ENCODE measurements around the gene ST6GALNAC4. TPM values are rescaled to one million over a fixed set of nuclear protein-coding genes. Genes with fewer than 3 reads are reported as not detected.

Gene ST6GALNAC4
- total RNA-seq, 1 experiment from 2014 or later = 25.7 TPM

DNA sequence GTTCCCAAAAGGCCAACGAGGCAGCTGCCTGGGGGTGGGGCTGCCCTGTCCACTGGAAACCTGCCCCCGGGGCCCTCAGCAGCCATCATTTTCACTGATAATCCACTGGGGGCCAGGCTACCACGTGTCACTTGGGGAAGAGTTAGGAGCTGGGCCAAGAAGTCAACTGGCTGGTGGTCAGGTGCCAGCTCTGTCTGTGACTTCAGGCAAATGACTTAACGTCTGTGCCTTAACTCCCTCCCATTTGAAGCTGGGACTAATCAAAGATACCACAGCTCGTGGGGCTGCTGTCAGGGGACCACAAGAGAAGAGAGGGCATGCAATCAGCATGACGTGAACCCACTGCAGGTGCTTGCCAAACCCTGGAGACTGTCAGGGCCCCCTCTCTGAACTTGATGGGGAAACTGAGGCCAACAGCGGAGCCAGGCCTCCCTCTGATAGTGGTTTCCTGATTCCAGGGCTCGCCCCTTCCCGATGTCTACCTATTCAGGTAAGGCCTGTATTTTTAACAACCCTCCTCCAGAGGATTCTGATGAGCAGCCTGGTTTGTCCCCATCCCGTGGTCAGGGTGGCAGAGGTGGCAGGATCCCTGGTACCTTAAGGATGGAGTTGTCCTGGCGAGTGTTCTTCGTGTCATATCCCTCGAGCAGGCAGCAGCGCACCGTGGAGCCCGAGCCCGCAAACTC lies 33.1 kb upstream of the ST6GALNAC4 start:
- TF ChIP-seq JAZF1 (CRISPR knock-in tag; IDR thresholded peaks at IDR 0.05) (no peak), ZNF121 (CRISPR knock-in tag; IDR thresholded peaks at IDR 0.05) (no peak), TEAD1 (CRISPR knock-in tag; IDR thresholded peaks at IDR 0.05) (no peak), NR1H2 (CRISPR knock-in tag; IDR thresholded peaks at IDR 0.05) (no peak), CREB1 (CRISPR knock-in tag; IDR thresholded peaks at IDR 0.05) (no peak), ZNF263 (CRISPR knock-in tag; IDR thresholded peaks at IDR 0.05; ENCODE audit: low read depth) (no peak), ZNF671 (CRISPR knock-in tag; IDR thresholded peaks at IDR 0.05) (no peak), NR2C2 (CRISPR knock-in tag; IDR thresholded peaks at IDR 0.05) (no peak), USF2 (CRISPR knock-in tag; IDR thresholded peaks at IDR 0.05) (no peak), ATF1 (CRISPR knock-in tag; IDR thresholded peaks at IDR 0.05) (no peak)
- TF ChIP-seq, protein P1, sequence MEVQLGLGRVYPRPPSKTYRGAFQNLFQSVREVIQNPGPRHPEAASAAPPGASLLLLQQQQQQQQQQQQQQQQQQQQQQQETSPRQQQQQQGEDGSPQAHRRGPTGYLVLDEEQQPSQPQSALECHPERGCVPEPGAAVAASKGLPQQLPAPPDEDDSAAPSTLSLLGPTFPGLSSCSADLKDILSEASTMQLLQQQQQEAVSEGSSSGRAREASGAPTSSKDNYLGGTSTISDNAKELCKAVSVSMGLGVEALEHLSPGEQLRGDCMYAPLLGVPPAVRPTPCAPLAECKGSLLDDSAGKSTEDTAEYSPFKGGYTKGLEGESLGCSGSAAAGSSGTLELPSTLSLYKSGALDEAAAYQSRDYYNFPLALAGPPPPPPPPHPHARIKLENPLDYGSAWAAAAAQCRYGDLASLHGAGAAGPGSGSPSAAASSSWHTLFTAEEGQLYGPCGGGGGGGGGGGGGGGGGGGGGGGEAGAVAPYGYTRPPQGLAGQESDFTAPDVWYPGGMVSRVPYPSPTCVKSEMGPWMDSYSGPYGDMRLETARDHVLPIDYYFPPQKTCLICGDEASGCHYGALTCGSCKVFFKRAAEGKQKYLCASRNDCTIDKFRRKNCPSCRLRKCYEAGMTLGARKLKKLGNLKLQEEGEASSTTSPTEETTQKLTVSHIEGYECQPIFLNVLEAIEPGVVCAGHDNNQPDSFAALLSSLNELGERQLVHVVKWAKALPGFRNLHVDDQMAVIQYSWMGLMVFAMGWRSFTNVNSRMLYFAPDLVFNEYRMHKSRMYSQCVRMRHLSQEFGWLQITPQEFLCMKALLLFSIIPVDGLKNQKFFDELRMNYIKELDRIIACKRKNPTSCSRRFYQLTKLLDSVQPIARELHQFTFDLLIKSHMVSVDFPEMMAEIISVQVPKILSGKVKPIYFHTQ (CRISPR knock-in tag; IDR thresholded peaks at IDR 0.05) = no peak
- Mint-ChIP-seq H3K27me3 (ENCODE audit: low read depth) (no peaks in the 10 kb centered on the region), H3K4me3 (no peak overlapping the region), H3K27ac (peak overlapping the region; percentile 87), H3K9me3 (no peaks in the 10 kb centered on the region), H3K4me1 (no peaks in the 10 kb centered on the region), H3K36me3 (peaks cover 1% of the 10 kb centered on the region; the same call in 1 of the 2 replicates)
- no peak for ATAC-seq
- POLR2A ChIA-PET = no interaction called here
- CTCF ChIA-PET = interaction anchor here (1.0 to 1.8 kb wide), 4 partner anchors 20 to 168 kb away, joined by 3 to 5 read pairs (median 5); partner anchors contain the start of gene PIP5KL1
- DNase-seq (ENCODE audit: low spot score) = no peak

- Mint-ChIP-seq H3K27me3 (ENCODE audit: low read depth) (no peaks in the 10 kb centered on the region), H3K4me1 (peaks cover 6% of the 10 kb centered on the region), H3K27ac (peak overlapping the region; percentile 17; the same call in 1 of the 2 replicates), H3K36me3 (peaks cover 5% of the 10 kb centered on the region; the same call in 1 of the 2 replicates), H3K9me3 (no peaks in the 10 kb centered on the region), H3K4me3 (no peak overlapping the region)
- ChIA-PET CTCF (interaction anchor here (0.5 to 1.8 kb wide), 3 partner anchors 86 to 170 kb away, joined by 3 to 5 read pairs (median 4); no protein-coding TSS in a partner anchor), POLR2A (no interaction called here)
- no peak for DNase-seq (ENCODE audit: low spot score)
- ATAC-seq = no peak
- no peak for TF ChIP-seq ZNF423 (CRISPR knock-in tag; IDR thresholded peaks at IDR 0.05)
- TF ChIP-seq ZNF281 (CRISPR knock-in tag; IDR thresholded peaks at IDR 0.05) = no peak
- no peak for TF ChIP-seq TP53 (CRISPR knock-in tag; IDR thresholded peaks at IDR 0.05)
Measured at GRCh38 chr9:127947841-127948710, 31.2 kb upstream of the ST6GALNAC4 start.

- H3K27ac Mint-ChIP-seq = peak overlapping the region; percentile 60; the same call in 1 of the 2 replicates
- DNase-seq (ENCODE audit: low spot score) (no peak), ATAC-seq (no peak)
- H3K36me3 Mint-ChIP-seq = peaks cover 5% of the 10 kb centered on the region; the same call in 1 of the 2 replicates
- H3K9me3 Mint-ChIP-seq = no peaks in the 10 kb centered on the region
- ChIA-PET POLR2A (no interaction called here), CTCF (interaction anchor here (1.3 to 1.4 kb wide), 2 partner anchors 9 to 171 kb away, joined by 4 to 5 read pairs; no protein-coding TSS in a partner anchor)
- no peak overlapping the region for H3K4me3 Mint-ChIP-seq
- peaks cover 20% of the 10 kb centered on the region for H3K4me1 Mint-ChIP-seq
- TF ChIP-seq FOXK1 (CRISPR knock-in tag; IDR thresholded peaks at IDR 0.05) = no peak
- TF ChIP-seq, protein P2, sequence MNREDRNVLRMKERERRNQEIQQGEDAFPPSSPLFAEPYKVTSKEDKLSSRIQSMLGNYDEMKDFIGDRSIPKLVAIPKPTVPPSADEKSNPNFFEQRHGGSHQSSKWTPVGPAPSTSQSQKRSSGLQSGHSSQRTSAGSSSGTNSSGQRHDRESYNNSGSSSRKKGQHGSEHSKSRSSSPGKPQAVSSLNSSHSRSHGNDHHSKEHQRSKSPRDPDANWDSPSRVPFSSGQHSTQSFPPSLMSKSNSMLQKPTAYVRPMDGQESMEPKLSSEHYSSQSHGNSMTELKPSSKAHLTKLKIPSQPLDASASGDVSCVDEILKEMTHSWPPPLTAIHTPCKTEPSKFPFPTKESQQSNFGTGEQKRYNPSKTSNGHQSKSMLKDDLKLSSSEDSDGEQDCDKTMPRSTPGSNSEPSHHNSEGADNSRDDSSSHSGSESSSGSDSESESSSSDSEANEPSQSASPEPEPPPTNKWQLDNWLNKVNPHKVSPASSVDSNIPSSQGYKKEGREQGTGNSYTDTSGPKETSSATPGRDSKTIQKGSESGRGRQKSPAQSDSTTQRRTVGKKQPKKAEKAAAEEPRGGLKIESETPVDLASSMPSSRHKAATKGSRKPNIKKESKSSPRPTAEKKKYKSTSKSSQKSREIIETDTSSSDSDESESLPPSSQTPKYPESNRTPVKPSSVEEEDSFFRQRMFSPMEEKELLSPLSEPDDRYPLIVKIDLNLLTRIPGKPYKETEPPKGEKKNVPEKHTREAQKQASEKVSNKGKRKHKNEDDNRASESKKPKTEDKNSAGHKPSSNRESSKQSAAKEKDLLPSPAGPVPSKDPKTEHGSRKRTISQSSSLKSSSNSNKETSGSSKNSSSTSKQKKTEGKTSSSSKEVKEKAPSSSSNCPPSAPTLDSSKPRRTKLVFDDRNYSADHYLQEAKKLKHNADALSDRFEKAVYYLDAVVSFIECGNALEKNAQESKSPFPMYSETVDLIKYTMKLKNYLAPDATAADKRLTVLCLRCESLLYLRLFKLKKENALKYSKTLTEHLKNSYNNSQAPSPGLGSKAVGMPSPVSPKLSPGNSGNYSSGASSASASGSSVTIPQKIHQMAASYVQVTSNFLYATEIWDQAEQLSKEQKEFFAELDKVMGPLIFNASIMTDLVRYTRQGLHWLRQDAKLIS (CRISPR knock-in tag; IDR thresholded peaks at IDR 0.05; ENCODE audit: borderline replicate concordance) = no peak
- TF ChIP-seq USF1 (CRISPR knock-in tag; IDR thresholded peaks at IDR 0.05) = no peak
- TF ChIP-seq USF2 (CRISPR knock-in tag; IDR thresholded peaks at IDR 0.05) = 0 out of 2 replicates have a peak, but pooled peaks have one; percentile 32
- H3K27me3 Mint-ChIP-seq (ENCODE audit: low read depth) = no peaks in the 10 kb centered on the region
Measured at GRCh38 chr9:127946728-127947127, 29.9 kb upstream of the ST6GALNAC4 start.

All from WTC11 (cell line).